HEK293 (cell line): ENCODE measurements around the gene SEMA3D.

Experiments used
- BCL11B ChIP-seq: fragments of 450-650 bp; formaldehyde crosslinking; IDR thresholded peaks from 2 replicates; pipeline ENCODE4 v1.5.1; 2016; ENCODE audit warnings: low read depth, missing biosample characterization, missing genetic modification characterization
- GLIS1 ChIP-seq: fragments of 450-650 bp; formaldehyde crosslinking; IDR thresholded peaks from 2 replicates; pipeline ENCODE4 v1.5.1; 2016; ENCODE audit warnings: missing biosample characterization, missing genetic modification characterization
- OVOL3 ChIP-seq: fragments of 450-650 bp; formaldehyde crosslinking; IDR thresholded peaks from 2 replicates; pipeline ENCODE4 v1.5.1; 2016; ENCODE audit warnings: missing biosample characterization, missing genetic modification characterization
- RBAK ChIP-seq: fragments of 450-650 bp; formaldehyde crosslinking; IDR thresholded peaks from 2 replicates; pipeline ENCODE4 v1.5.1; 2016; ENCODE audit warnings: missing biosample characterization, missing genetic modification characterization
- SCRT2 ChIP-seq: fragments of 450-650 bp; formaldehyde crosslinking; IDR thresholded peaks from 2 replicates; pipeline ENCODE4 v1.5.1; 2016; ENCODE audit warnings: missing biosample characterization, missing genetic modification characterization
- ZNF114 ChIP-seq: fragments of 450-650 bp; formaldehyde crosslinking; IDR thresholded peaks from 2 replicates; pipeline ENCODE4 v1.5.0; 2017; ENCODE audit warnings: missing biosample characterization, missing genetic modification characterization
- ZNF146 ChIP-seq: fragments of 450-650 bp; formaldehyde crosslinking; IDR thresholded peaks from 2 replicates; pipeline ENCODE4 v1.5.1; 2016; ENCODE audit warnings: missing biosample characterization, missing genetic modification characterization
- ZNF16 ChIP-seq: fragments of 450-650 bp; formaldehyde crosslinking; IDR thresholded peaks from 2 replicates; pipeline ENCODE4 v1.5.1; 2016; ENCODE audit warnings: low read depth, missing biosample characterization, missing genetic modification characterization
- ZNF175 ChIP-seq: fragments of 450-650 bp; formaldehyde crosslinking; IDR thresholded peaks from 2 replicates; pipeline ENCODE4 v1.5.1; 2016; ENCODE audit warnings: missing biosample characterization, missing genetic modification characterization
- ZNF24 ChIP-seq: fragments of 450-650 bp; formaldehyde crosslinking; IDR thresholded peaks from 2 replicates; pipeline ENCODE4 v1.5.1; 2016; ENCODE audit warnings: missing biosample characterization, missing genetic modification characterization
- ZNF302 ChIP-seq: fragments of 450-650 bp; formaldehyde crosslinking; IDR thresholded peaks from 2 replicates; pipeline ENCODE4 v1.5.1; 2016; ENCODE audit warnings: missing biosample characterization, missing genetic modification characterization, low read depth
- ZNF350 ChIP-seq: fragments of 450-650 bp; formaldehyde crosslinking; IDR thresholded peaks from 2 replicates; pipeline ENCODE4 v1.5.0; 2017; ENCODE audit warnings: missing biosample characterization, mild to moderate bottlenecking, missing genetic modification characterization
- ZNF426 ChIP-seq: fragments of 450-650 bp; formaldehyde crosslinking; IDR thresholded peaks from 2 replicates; pipeline ENCODE4 v1.5.1; 2017; ENCODE audit warnings: missing biosample characterization, missing genetic modification characterization, mild to moderate bottlenecking, inconsistent platforms, moderate library complexity
- ZNF510 ChIP-seq: fragments of 450-650 bp; formaldehyde crosslinking; IDR thresholded peaks from 2 replicates; pipeline ENCODE4 v1.5.1; 2018; ENCODE audit warnings: mild to moderate bottlenecking, missing genetic modification characterization, missing biosample characterization; ENCODE audit not compliant: insufficient replicate concordance
- ZNF548 ChIP-seq: fragments of 450-650 bp; formaldehyde crosslinking; IDR thresholded peaks from 2 replicates; pipeline ENCODE4 v1.5.1; 2016; ENCODE audit warnings: missing biosample characterization, missing genetic modification characterization
- ZNF555 ChIP-seq: fragments of 450-650 bp; formaldehyde crosslinking; conservative IDR thresholded peaks from 2 replicates; pipeline ENCODE4 v1.5.1; 2017; ENCODE audit warnings: missing biosample characterization, mild to moderate bottlenecking, missing genetic modification characterization, inconsistent platforms
- ZNF707 ChIP-seq: fragments of 450-650 bp; formaldehyde crosslinking; IDR thresholded peaks from 2 replicates; pipeline ENCODE4 v1.5.1; 2016; ENCODE audit warnings: missing biosample characterization, missing genetic modification characterization
- ZNF785 ChIP-seq: fragments of 450-650 bp; formaldehyde crosslinking; IDR thresholded peaks from 2 replicates; pipeline ENCODE4 v1.5.1; 2016; ENCODE audit warnings: missing biosample characterization, missing genetic modification characterization
- ZNF843 ChIP-seq: fragments of 450-650 bp; formaldehyde crosslinking; IDR thresholded peaks from 2 replicates; pipeline ENCODE4 v1.5.1; 2016; ENCODE audit warnings: missing biosample characterization, missing genetic modification characterization
- TF ChIP-seq, protein P1 (sequence below): fragments of 450-650 bp; formaldehyde crosslinking; IDR thresholded peaks from 2 replicates; pipeline ENCODE4 v1.5.1; 2016; ENCODE audit warnings: missing biosample characterization, missing genetic modification characterization
- TF ChIP-seq, protein P2 (sequence below): fragments of 450-650 bp; formaldehyde crosslinking; IDR thresholded peaks from 2 replicates; pipeline ENCODE4 v1.5.1; 2017; ENCODE audit warnings: missing biosample characterization, missing genetic modification characterization
- TF ChIP-seq, protein P3 (sequence below): fragments of 450-650 bp; formaldehyde crosslinking; IDR thresholded peaks from 2 replicates; pipeline ENCODE4 v1.5.0; 2017; ENCODE audit warnings: missing biosample characterization, missing genetic modification characterization, borderline replicate concordance
- TF ChIP-seq, protein P4 (sequence below): fragments of 450-650 bp; formaldehyde crosslinking; IDR thresholded peaks from 2 replicates; pipeline ENCODE4 v1.5.1; 2016; ENCODE audit warnings: missing biosample characterization, missing genetic modification characterization
- TF ChIP-seq, protein P5 (sequence below): fragments of 450-650 bp; formaldehyde crosslinking; IDR thresholded peaks from 2 replicates; pipeline ENCODE4 v1.5.1; 2017; ENCODE audit warnings: missing biosample characterization, missing genetic modification characterization
- TF ChIP-seq, protein P6 (sequence below): fragments of 450-650 bp; formaldehyde crosslinking; IDR thresholded peaks from 2 replicates; pipeline ENCODE4 v1.5.1; 2016; ENCODE audit warnings: missing biosample characterization, missing genetic modification characterization, borderline replicate concordance
- TF ChIP-seq, protein P7 (sequence below): fragments of 450-650 bp; formaldehyde crosslinking; IDR thresholded peaks from 2 replicates; pipeline ENCODE4 v1.5.1; 2016; ENCODE audit warnings: missing biosample characterization, missing genetic modification characterization, low read depth

Gene SEMA3D

DNA sequence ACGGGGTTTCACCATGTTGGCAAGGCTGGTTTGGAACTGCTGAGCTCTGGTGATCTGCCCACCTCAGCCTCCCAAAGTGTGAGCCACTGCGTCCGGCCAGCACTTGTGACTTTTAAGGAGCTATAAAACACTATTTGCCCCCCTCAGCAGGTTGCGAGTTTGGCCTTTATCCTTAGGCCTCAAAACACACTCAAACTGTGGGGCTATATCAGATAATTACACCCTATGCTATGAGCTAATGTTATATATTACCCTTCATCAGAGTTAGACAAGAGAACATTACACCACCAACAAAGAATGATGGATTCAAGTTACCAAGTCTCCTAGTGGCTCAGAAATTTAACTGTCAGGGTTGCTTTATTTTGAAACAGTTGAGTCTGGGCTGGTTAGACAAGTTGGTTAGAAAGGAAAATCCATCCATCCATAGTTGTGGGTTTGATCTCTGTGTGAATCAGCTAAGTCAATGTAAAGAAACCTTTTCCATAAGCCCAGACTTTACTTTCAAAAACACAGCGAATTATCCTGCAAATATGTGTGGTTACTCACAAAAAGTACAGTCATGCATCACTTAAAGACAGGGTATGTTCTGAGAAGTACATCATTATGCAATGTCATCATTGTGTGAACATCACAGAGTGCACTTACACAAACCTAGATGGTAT, 115.8 kb downstream of the SEMA3D start (continued):
- TF ChIP-seq, protein P1, sequence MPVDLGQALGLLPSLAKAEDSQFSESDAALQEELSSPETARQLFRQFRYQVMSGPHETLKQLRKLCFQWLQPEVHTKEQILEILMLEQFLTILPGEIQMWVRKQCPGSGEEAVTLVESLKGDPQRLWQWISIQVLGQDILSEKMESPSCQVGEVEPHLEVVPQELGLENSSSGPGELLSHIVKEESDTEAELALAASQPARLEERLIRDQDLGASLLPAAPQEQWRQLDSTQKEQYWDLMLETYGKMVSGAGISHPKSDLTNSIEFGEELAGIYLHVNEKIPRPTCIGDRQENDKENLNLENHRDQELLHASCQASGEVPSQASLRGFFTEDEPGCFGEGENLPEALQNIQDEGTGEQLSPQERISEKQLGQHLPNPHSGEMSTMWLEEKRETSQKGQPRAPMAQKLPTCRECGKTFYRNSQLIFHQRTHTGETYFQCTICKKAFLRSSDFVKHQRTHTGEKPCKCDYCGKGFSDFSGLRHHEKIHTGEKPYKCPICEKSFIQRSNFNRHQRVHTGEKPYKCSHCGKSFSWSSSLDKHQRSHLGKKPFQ (tag by site-specific recombination) = no peak
- TF ChIP-seq ZNF843 (tag by site-specific recombination) = peak; percentile 89
- TF ChIP-seq, protein P2, sequence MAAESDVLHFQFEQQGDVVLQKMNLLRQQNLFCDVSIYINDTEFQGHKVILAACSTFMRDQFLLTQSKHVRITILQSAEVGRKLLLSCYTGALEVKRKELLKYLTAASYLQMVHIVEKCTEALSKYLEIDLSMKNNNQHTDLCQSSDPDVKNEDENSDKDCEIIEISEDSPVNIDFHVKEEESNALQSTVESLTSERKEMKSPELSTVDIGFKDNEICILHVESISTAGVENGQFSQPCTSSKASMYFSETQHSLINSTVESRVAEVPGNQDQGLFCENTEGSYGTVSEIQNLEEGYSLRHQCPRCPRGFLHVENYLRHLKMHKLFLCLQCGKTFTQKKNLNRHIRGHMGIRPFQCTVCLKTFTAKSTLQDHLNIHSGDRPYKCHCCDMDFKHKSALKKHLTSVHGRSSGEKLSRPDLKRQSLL (tag by site-specific recombination) = no peak
- TF ChIP-seq, protein P3, sequence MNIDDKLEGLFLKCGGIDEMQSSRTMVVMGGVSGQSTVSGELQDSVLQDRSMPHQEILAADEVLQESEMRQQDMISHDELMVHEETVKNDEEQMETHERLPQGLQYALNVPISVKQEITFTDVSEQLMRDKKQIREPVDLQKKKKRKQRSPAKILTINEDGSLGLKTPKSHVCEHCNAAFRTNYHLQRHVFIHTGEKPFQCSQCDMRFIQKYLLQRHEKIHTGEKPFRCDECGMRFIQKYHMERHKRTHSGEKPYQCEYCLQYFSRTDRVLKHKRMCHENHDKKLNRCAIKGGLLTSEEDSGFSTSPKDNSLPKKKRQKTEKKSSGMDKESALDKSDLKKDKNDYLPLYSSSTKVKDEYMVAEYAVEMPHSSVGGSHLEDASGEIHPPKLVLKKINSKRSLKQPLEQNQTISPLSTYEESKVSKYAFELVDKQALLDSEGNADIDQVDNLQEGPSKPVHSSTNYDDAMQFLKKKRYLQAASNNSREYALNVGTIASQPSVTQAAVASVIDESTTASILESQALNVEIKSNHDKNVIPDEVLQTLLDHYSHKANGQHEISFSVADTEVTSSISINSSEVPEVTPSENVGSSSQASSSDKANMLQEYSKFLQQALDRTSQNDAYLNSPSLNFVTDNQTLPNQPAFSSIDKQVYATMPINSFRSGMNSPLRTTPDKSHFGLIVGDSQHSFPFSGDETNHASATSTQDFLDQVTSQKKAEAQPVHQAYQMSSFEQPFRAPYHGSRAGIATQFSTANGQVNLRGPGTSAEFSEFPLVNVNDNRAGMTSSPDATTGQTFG (tag by site-specific recombination) = no peak
- TF ChIP-seq, protein P4, sequence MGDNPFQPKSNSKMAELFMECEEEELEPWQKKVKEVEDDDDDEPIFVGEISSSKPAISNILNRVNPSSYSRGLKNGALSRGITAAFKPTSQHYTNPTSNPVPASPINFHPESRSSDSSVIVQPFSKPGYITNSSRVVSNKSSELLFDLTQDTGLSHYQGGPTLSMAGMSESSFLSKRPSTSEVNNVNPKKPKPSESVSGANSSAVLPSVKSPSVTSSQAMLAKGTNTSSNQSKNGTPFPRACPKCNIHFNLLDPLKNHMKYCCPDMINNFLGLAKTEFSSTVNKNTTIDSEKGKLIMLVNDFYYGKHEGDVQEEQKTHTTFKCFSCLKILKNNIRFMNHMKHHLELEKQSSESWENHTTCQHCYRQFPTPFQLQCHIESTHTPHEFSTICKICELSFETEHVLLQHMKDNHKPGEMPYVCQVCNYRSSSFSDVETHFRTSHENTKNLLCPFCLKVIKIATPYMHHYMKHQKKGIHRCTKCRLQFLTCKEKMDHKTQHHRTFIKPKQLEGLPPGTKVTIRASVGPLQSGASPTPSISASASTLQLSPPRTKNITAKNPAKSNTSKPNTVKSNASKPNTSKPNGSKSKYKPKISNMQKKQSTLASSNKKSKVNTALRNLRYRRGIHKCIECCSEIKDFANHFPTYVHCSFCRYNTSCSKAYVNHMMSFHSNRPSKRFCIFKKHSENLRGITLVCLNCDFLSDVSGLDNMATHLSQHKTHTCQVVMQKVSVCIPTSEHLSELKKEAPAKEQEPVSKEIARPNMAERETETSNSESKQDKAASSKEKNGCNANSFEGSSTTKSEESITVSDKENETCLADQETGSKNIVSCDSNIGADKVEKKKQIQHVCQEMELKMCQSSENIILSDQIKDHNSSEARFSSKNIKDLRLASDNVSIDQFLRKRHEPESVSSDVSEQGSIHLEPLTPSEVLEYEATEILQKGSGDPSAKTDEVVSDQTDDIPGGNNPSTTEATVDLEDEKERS (tag by site-specific recombination) = no peak
- no peak for TF ChIP-seq ZNF426
- no peak for TF ChIP-seq BCL11B (tag by site-specific recombination)
- no peak for TF ChIP-seq ZNF555
- TF ChIP-seq ZNF302 (tag by site-specific recombination) = no peak
- no peak for TF ChIP-seq ZNF175 (tag by site-specific recombination)
- TF ChIP-seq ZNF24 (tag by site-specific recombination) = no peak
- peak; percentile 36; the same call in 1 of the 2 replicates for TF ChIP-seq GLIS1 (tag by site-specific recombination)
- TF ChIP-seq SCRT2 = no peak
- no peak for TF ChIP-seq ZNF114 (tag by site-specific recombination)
- no peak for TF ChIP-seq ZNF707 (tag by site-specific recombination)
- TF ChIP-seq OVOL3 (tag by site-specific recombination) = no peak
- TF ChIP-seq, protein P5, sequence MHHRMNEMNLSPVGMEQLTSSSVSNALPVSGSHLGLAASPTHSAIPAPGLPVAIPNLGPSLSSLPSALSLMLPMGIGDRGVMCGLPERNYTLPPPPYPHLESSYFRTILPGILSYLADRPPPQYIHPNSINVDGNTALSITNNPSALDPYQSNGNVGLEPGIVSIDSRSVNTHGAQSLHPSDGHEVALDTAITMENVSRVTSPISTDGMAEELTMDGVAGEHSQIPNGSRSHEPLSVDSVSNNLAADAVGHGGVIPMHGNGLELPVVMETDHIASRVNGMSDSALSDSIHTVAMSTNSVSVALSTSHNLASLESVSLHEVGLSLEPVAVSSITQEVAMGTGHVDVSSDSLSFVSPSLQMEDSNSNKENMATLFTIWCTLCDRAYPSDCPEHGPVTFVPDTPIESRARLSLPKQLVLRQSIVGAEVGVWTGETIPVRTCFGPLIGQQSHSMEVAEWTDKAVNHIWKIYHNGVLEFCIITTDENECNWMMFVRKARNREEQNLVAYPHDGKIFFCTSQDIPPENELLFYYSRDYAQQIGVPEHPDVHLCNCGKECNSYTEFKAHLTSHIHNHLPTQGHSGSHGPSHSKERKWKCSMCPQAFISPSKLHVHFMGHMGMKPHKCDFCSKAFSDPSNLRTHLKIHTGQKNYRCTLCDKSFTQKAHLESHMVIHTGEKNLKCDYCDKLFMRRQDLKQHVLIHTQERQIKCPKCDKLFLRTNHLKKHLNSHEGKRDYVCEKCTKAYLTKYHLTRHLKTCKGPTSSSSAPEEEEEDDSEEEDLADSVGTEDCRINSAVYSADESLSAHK (tag by site-specific recombination) = 0 out of 2 replicates have a peak, but pooled peaks have one; percentile 20
- no peak for TF ChIP-seq RBAK (tag by site-specific recombination)
- no peak for TF ChIP-seq ZNF350 (tag by site-specific recombination)
- TF ChIP-seq ZNF146 (tag by site-specific recombination) = no peak
- no peak for TF ChIP-seq ZNF548 (tag by site-specific recombination)
- no peak for TF ChIP-seq ZNF510 (tag by site-specific recombination)
- TF ChIP-seq, protein P6, sequence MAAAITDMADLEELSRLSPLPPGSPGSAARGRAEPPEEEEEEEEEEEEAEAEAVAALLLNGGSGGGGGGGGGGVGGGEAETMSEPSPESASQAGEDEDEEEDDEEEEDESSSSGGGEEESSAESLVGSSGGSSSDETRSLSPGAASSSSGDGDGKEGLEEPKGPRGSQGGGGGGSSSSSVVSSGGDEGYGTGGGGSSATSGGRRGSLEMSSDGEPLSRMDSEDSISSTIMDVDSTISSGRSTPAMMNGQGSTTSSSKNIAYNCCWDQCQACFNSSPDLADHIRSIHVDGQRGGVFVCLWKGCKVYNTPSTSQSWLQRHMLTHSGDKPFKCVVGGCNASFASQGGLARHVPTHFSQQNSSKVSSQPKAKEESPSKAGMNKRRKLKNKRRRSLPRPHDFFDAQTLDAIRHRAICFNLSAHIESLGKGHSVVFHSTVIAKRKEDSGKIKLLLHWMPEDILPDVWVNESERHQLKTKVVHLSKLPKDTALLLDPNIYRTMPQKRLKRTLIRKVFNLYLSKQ (tag by site-specific recombination) = no peak
- TF ChIP-seq ZNF785 (tag by site-specific recombination) = no peak
- TF ChIP-seq ZNF16 (tag by site-specific recombination) = no peak
- TF ChIP-seq, protein P7, sequence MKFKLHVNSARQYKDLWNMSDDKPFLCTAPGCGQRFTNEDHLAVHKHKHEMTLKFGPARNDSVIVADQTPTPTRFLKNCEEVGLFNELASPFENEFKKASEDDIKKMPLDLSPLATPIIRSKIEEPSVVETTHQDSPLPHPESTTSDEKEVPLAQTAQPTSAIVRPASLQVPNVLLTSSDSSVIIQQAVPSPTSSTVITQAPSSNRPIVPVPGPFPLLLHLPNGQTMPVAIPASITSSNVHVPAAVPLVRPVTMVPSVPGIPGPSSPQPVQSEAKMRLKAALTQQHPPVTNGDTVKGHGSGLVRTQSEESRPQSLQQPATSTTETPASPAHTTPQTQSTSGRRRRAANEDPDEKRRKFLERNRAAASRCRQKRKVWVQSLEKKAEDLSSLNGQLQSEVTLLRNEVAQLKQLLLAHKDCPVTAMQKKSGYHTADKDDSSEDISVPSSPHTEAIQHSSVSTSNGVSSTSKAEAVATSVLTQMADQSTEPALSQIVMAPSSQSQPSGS = no peak
